GM18502 (cell line): ENCODE data around the gene NFXL1.

Experiments
- ATAC-seq: cut with Tn5 transposase; IDR thresholded peaks from one replicate; pipeline ENCODE4 v1.9.1; 2021; ENCODE audit warnings: mild to moderate bottlenecking; ENCODE audit not compliant: unreplicated experiment, poor library complexity

NFXL1 gene

GRCh38 chr4:47837094-47837907, 77.1 kb downstream of the NFXL1 start:
- ATAC-seq = peak; percentile 57

- peak; percentile 72 for ATAC-seq
These were observed 77.7 kb downstream of the NFXL1 start for GRCh38 chr4:47836641-47837093.

GRCh38 chr4:47835494-47835893, 78.9 kb downstream of the NFXL1 start:
- ATAC-seq = no peak

GRCh38 chr4:47831026-47831679, 83.2 kb downstream of the NFXL1 start:
- no peak for ATAC-seq

- no peak for ATAC-seq
These were observed 83.9 kb downstream of the NFXL1 start for GRCh38 chr4:47830265-47831025.

GRCh38 chr4:47829438-47829837, 84.9 kb downstream of the NFXL1 start:
- no peak for ATAC-seq

- no peak for ATAC-seq
These were observed 86.9 kb downstream of the NFXL1 start for GRCh38 chr4:47827343-47828047.

- ATAC-seq = peak; percentile 73
These were observed 89.5 kb downstream of the NFXL1 start for GRCh38 chr4:47824840-47825239.

- no peak for ATAC-seq
These were observed 95.2 kb downstream of the NFXL1 start for GRCh38 chr4:47819178-47819577.

- ATAC-seq = no peak
These were observed 97.1 kb downstream of the NFXL1 start for GRCh38 chr4:47817275-47817674.

- ATAC-seq = no peak
These were observed 97.6 kb downstream of the NFXL1 start for GRCh38 chr4:47816748-47817147.

- no peak for ATAC-seq
These were observed 99.6 kb downstream of the NFXL1 start for GRCh38 chr4:47814618-47815295.

- ATAC-seq = no peak
These were observed 104.7 kb downstream of the NFXL1 start for GRCh38 chr4:47809654-47810203.

- ATAC-seq = no peak
These were observed 109.8 kb downstream of the NFXL1 start for GRCh38 chr4:47804598-47804997.

GRCh38 chr4:47801481-47802002, 112.8 kb downstream of the NFXL1 start:
- ATAC-seq = no peak

- ATAC-seq = no peak
These were observed 116.2 kb downstream of the NFXL1 start for GRCh38 chr4:47798165-47798564.
